Hepatocyte (in vitro differentiated cells): ENCODE data around the gene TTC9. TPM values are rescaled to one million over a fixed set of nuclear protein-coding genes. Genes with fewer than 3 reads are reported as not detected.
"Not testable (repeated sequence)": the region's sequence is repeated elsewhere in the genome, so short reads cannot be mapped to it uniquely, and the experiment has no call there.

Source experiments
- DNase-seq: peaks from one replicate; pipeline ENCODE4 v3.0.0-alpha.2; 2016; ENCODE audit warnings: low spot score
- H2AFZ ChIP-seq: fragments of 200-600 bp; sonication (generic); 2 replicates; pipeline ENCODE4 v1.6.0; 2016; ENCODE audit warnings: antibody characterized with exemption, mild to moderate bottlenecking
- H3K27ac ChIP-seq: fragments of 200-600 bp; sonication (generic); 2 replicates; pipeline ENCODE4 v1.5.1; 2016; ENCODE audit warnings: mild to moderate bottlenecking
- H3K27me3 ChIP-seq: fragments of 200-600 bp; sonication (generic); 2 replicates; pipeline ENCODE4 v1.6.1; 2016
- H3K36me3 ChIP-seq: fragments of 200-600 bp; sonication (generic); replicated peaks from 2 replicates; pipeline ENCODE4 v1.5.1; 2016; ENCODE audit warnings: low read depth; ENCODE audit not compliant: insufficient read depth
- H3K4me1 ChIP-seq: fragments of 200-600 bp; sonication (generic); 2 replicates; pipeline ENCODE4 v1.5.1; 2016; ENCODE audit warnings: mild to moderate bottlenecking, moderate library complexity; ENCODE audit not compliant: insufficient read depth
- H3K4me2 ChIP-seq: fragments of 200-600 bp; sonication (generic); 2 replicates; pipeline ENCODE4 v1.6.0; 2016
- H3K4me3 ChIP-seq: fragments of 200-600 bp; sonication (generic); 2 replicates; pipeline ENCODE4 v1.5.1; 2016; ENCODE audit warnings: mild to moderate bottlenecking
- H3K79me2 ChIP-seq: fragments of 200-600 bp; sonication (generic); 2 replicates; pipeline ENCODE4 v1.6.0; 2017; ENCODE audit warnings: mild to moderate bottlenecking
- H3K9me2 ChIP-seq: fragments of 200-600 bp; sonication (generic); replicated peaks from 2 replicates; pipeline ENCODE4 v1.6.0; 2017; ENCODE audit warnings: mild to moderate bottlenecking; ENCODE audit not compliant: insufficient read depth
- H3K9me3 ChIP-seq: fragments of 200-600 bp; sonication (generic); 2 replicates; pipeline ENCODE4 v1.5.1; 2016; ENCODE audit warnings: low read depth, mild to moderate bottlenecking
- H4K20me1 ChIP-seq: fragments of 200-600 bp; sonication (generic); 2 replicates; pipeline ENCODE4 v1.6.0; 2016; ENCODE audit warnings: mild to moderate bottlenecking; ENCODE audit not compliant: insufficient read depth, poor library complexity, severe bottlenecking
- EZH2 ChIP-seq: fragments of 200-600 bp; sonication (generic); IDR thresholded peaks from 2 replicates; pipeline ENCODE4 v1.6.1; 2016; ENCODE audit warnings: antibody characterized with exemption, mild to moderate bottlenecking, borderline replicate concordance
- EZH2phosphoT487 ChIP-seq: fragments of 200-600 bp; sonication (generic); IDR thresholded peaks from one replicate; pipeline ENCODE4 v1.6.1; 2018; ENCODE audit warnings: antibody characterized with exemption, mild to moderate bottlenecking, low read depth, moderate library complexity; ENCODE audit not compliant: unreplicated experiment, severe bottlenecking
- WGBS: methylation state at CpG from one replicate; pipeline ENCODE4 v1.1.6; 2016; ENCODE audit warnings: low lambda C conversion rate; ENCODE audit errors: missing lambda C conversion rate; 5-methylcytosine and 5-hydroxymethylcytosine counted together
- polyA plus RNA-seq: library from polyadenylated mRNA; unstranded; fragments of >200 nt; fragmentation: Nextera tagmentation; extraction: Ambion mirVana; gene quantifications from 2 replicates; pipeline ENCODE4 v1.2.1, GENCODE V29; 2016
- total RNA-seq: library from RNA; depleted of rRNA; stranded (reverse); fragments of >200 nt; gene quantifications from 2 replicates; pipeline ENCODE4 v1.2.3, GENCODE V29; 2014
- TF ChIP-seq, protein P1 (sequence below): fragments of 200-600 bp; sonication (generic); IDR thresholded peaks from 2 replicates; pipeline ENCODE4 v1.5.1; 2016; ENCODE audit warnings: antibody characterized with exemption, mild to moderate bottlenecking; ENCODE audit not compliant: poor library complexity

The TTC9 gene
- total and polyA plus RNA-seq, 2 experiments from 2014 or later = 3.6 to 4.9 TPM

- H4K20me1 ChIP-seq = no peaks in the 10 kb centered on the region
- H3K4me3 ChIP-seq = no peak overlapping the region
- no peak overlapping the region for H3K27ac ChIP-seq
- H3K4me2 ChIP-seq = no peak overlapping the region
- no peaks in the 10 kb centered on the region for H3K9me2 ChIP-seq
- no peak overlapping the region for H2AFZ ChIP-seq
- H3K4me1 ChIP-seq = peaks cover 4% of the 10 kb centered on the region
- no peaks in the 10 kb centered on the region for H3K27me3 ChIP-seq
- no peaks in the 10 kb centered on the region for H3K36me3 ChIP-seq
- no peaks in the 10 kb centered on the region for H3K79me2 ChIP-seq
- no peak for DNase-seq
- WGBS = 90% methylated on average over 4 of the region's 4 CpGs
- TF ChIP-seq EZH2phosphoT487 (no peak), EZH2 (no peak)
- TF ChIP-seq, protein P1, sequence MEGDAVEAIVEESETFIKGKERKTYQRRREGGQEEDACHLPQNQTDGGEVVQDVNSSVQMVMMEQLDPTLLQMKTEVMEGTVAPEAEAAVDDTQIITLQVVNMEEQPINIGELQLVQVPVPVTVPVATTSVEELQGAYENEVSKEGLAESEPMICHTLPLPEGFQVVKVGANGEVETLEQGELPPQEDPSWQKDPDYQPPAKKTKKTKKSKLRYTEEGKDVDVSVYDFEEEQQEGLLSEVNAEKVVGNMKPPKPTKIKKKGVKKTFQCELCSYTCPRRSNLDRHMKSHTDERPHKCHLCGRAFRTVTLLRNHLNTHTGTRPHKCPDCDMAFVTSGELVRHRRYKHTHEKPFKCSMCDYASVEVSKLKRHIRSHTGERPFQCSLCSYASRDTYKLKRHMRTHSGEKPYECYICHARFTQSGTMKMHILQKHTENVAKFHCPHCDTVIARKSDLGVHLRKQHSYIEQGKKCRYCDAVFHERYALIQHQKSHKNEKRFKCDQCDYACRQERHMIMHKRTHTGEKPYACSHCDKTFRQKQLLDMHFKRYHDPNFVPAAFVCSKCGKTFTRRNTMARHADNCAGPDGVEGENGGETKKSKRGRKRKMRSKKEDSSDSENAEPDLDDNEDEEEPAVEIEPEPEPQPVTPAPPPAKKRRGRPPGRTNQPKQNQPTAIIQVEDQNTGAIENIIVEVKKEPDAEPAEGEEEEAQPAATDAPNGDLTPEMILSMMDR = no peak
- H3K9me3 ChIP-seq = no peaks in the 10 kb centered on the region
Measured at GRCh38 chr14:70700955-70701585, 59.4 kb downstream of the TTC9 start.

GRCh38 chr14:70701610-70702009 is 59.9 kb downstream of the TTC9 start:
- TF ChIP-seq EZH2phosphoT487 = no peak
- TF ChIP-seq EZH2 = no peak
- TF ChIP-seq, protein P1 = no peak

DNA sequence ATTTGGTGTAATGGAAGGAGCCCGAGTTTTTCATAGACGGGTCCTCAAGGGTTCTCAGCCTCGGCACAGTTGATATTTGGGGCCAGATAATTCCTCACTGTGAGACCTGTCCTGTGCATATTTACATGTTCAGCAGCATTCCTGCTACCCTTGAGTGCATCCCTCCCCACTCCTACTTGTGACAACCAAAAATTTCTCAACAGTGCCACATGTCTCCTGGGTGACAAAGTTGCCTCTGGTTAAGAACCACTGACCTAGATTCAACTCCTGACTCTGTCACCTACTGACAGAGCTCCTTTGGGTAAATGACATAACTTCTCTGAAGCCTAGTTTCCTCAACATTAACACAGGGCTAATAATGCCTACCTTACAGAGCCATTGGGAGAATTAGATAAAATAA is 60.4 kb downstream of the TTC9 start:
- Histone ChIP-seq H3K4me2 (no peak overlapping the region), H3K36me3 (no peaks in the 10 kb centered on the region), H4K20me1 (no peaks in the 10 kb centered on the region), H3K27ac (no peak overlapping the region), H3K4me3 (no peak overlapping the region), H2AFZ (no peak overlapping the region), H3K79me2 (no peaks in the 10 kb centered on the region), H3K4me1 (peaks cover 4% of the 10 kb centered on the region), H3K9me3 (no peaks in the 10 kb centered on the region), H3K9me2 (no peaks in the 10 kb centered on the region), H3K27me3 (no peaks in the 10 kb centered on the region)
- DNase-seq = no peak
- TF ChIP-seq EZH2 (no peak), EZH2phosphoT487 (no peak)
- TF ChIP-seq, protein P1 = no peak
- 74% methylated on average over 3 of the region's 3 CpGs for WGBS

More at GRCh38 chr14:70701610-70702009, 59.9 kb downstream of the TTC9 start:
- Histone ChIP-seq H3K36me3 (no peaks in the 10 kb centered on the region), H3K9me3 (no peaks in the 10 kb centered on the region), H3K27me3 (no peaks in the 10 kb centered on the region), H2AFZ (no peak overlapping the region), H3K4me3 (no peak overlapping the region), H3K4me2 (no peak overlapping the region), H3K9me2 (no peaks in the 10 kb centered on the region), H3K79me2 (no peaks in the 10 kb centered on the region), H3K27ac (no peak overlapping the region), H3K4me1 (peaks cover 4% of the 10 kb centered on the region), H4K20me1 (no peaks in the 10 kb centered on the region)
- no peak for DNase-seq

DNA sequence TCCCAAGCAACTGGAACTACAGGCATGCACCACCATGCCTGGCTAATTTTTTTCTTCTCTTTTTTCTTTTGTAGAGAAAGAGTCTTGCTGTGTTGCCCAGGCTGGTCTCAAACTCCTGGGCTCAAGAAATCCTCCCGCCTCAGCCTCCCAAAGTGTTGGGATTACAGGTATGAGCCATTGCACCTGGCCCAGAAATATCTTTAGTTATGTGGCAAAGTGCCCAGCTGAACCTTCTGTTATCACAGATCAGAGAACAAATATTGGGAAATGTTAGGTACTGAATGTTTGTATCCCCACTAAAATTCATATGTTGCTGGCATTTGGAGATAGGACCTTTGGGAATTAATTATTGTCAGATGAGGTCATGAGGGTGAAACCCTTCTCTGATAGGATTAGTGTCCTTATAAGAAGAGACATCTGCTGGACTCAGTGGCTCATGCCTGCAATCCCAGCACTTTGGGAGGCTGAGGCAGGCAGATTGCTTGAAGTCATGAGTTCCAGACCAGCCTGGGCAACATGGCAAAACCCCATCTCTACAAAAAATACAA is 62.0 kb downstream of the TTC9 start:
- not testable (repeated sequence) for H3K4me1 ChIP-seq, H3K4me3 ChIP-seq, H3K4me2 ChIP-seq, H3K79me2 ChIP-seq, H3K36me3 ChIP-seq, H3K9me3 ChIP-seq, DNase-seq, H4K20me1 ChIP-seq, H3K27me3 ChIP-seq, H3K27ac ChIP-seq, H3K9me2 ChIP-seq, H2AFZ ChIP-seq
- 100% methylated on average over 1 of the region's 1 CpG for WGBS
